DND-41 (cell line): ENCODE results near the gene HSBP1L1.

ENCODE experiments used
- CTCF ChIP-seq: IDR thresholded peaks from 2 replicates; pipeline ENCODE4 v1.5.1; 2012; ENCODE audit warnings: borderline replicate concordance, low read length, moderate library complexity, mild to moderate bottlenecking; ENCODE audit not compliant: poor library complexity, severe bottlenecking; ENCODE audit errors: extremely low read depth
- EZH2 ChIP-seq: IDR thresholded peaks from 3 replicates; pipeline ENCODE4 v1.6.1; 2012; ENCODE audit warnings: borderline replicate concordance, low read depth, mild to moderate bottlenecking, moderate library complexity, low read length, inconsistent platforms; ENCODE audit not compliant: severe bottlenecking

DNA sequence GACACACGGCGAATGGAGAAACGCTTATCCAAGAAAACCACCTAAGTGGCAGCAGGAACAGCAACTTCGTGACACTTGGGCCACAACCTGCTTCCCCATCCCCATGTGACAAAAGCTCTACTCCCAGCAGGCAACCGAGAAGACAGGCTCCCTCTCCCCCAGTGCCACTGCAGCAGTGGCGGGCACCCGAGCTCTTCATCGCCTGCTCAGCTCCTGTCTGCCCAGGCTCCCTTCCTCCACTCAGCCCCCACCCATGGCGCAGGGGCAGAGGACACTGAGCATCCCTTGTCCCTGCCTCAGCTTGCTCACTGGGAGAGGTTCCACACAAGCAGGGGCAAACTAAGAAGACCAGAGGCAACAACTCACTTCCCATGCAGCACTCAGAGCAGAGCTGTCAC, 35.9 kb upstream of the HSBP1L1 start:
- no peak for TF ChIP-seq CTCF
- no peak for TF ChIP-seq EZH2
